ENCODE results near the gene RPL35.

- TF ChIP-seq CTCF (IDR thresholded peaks at IDR 0.05) (no peak), POLR2A (IDR thresholded peaks at IDR 0.05) (no peak)
These were observed 18.2 kb downstream of the RPL35 start for GRCh38 chr9:124843456-124844034.
